HG02798 (cell line): ENCODE results near the gene NXPE2.
"Not testable (repeated sequence)": the region's sequence is repeated elsewhere in the genome, so short reads cannot be mapped to it uniquely, and the experiment has no call there.

Experiments
- ATAC-seq: cut with Tn5 transposase; IDR thresholded peaks from one replicate; pipeline ENCODE4 v1.9.1; 2021; ENCODE audit warnings: mild to moderate bottlenecking; ENCODE audit not compliant: unreplicated experiment, poor library complexity

The NXPE2 gene

GRCh38 chr11:114678125-114679036, at the start of gene NXPE2:
Gene NXPE2 (plus strand): TSS chr11:114678527. CDS start chr11:114678576, 49 bp downstream.
- ATAC-seq = no peak

GRCh38 chr11:114631445-114631965, 46.8 kb upstream of the NXPE2 start:
- ATAC-seq = not testable (repeated sequence)

GRCh38 chr11:114639440-114639839, 38.9 kb upstream of the NXPE2 start:
- ATAC-seq = not testable (repeated sequence)

- ATAC-seq = no peak
Measured at GRCh38 chr11:114650661-114651060, 27.7 kb upstream of the NXPE2 start.

- no peak for ATAC-seq
Measured at GRCh38 chr11:114651145-114651718, 27.1 kb upstream of the NXPE2 start.

GRCh38 chr11:114653148-114653547, 25.2 kb upstream of the NXPE2 start:
- no peak for ATAC-seq

- no peak for ATAC-seq
Measured at GRCh38 chr11:114664641-114665040, 13.7 kb upstream of the NXPE2 start.

GRCh38 chr11:114666760-114667159, 11.6 kb upstream of the NXPE2 start:
- ATAC-seq = no peak

GRCh38 chr11:114668109-114668508, 10.2 kb upstream of the NXPE2 start:
- ATAC-seq = no peak

GRCh38 chr11:114673661-114674060, 4.7 kb upstream of the NXPE2 start:
- no peak for ATAC-seq

- no peak for ATAC-seq
Measured at GRCh38 chr11:114679505-114679904, 1.2 kb downstream of the NXPE2 start.

- no peak for ATAC-seq
Measured at GRCh38 chr11:114683007-114683406, 4.7 kb downstream of the NXPE2 start.

- no peak for ATAC-seq
Measured at GRCh38 chr11:114684636-114685035, 6.3 kb downstream of the NXPE2 start.

- no peak for ATAC-seq
Measured at GRCh38 chr11:114685097-114685496, 6.8 kb downstream of the NXPE2 start.

GRCh38 chr11:114705280-114706024, 27.1 kb downstream of the NXPE2 start:
- no peak for ATAC-seq

- no peak for ATAC-seq
Measured at GRCh38 chr11:114709960-114710359, 31.6 kb downstream of the NXPE2 start.

- ATAC-seq = no peak
Measured at GRCh38 chr11:114713756-114714155, 35.4 kb downstream of the NXPE2 start.

- no peak for ATAC-seq
Measured at GRCh38 chr11:114719562-114719961, 41.2 kb downstream of the NXPE2 start.

GRCh38 chr11:114724916-114725524, 46.7 kb downstream of the NXPE2 start:
- no peak for ATAC-seq

GRCh38 chr11:114725623-114726022, 47.3 kb downstream of the NXPE2 start:
- ATAC-seq = no peak
